DMS53 treated with DMSO at 0.1 percent for 48 hours (cell line): Measurements from ENCODE around the gene BMPER.

Experiments
- DNase-seq: peaks from one replicate; lab custom pipeline; 2025; ENCODE audit not compliant: unreplicated experiment; lab: John Stamatoyannopoulos, UW

The BMPER gene

DNA sequence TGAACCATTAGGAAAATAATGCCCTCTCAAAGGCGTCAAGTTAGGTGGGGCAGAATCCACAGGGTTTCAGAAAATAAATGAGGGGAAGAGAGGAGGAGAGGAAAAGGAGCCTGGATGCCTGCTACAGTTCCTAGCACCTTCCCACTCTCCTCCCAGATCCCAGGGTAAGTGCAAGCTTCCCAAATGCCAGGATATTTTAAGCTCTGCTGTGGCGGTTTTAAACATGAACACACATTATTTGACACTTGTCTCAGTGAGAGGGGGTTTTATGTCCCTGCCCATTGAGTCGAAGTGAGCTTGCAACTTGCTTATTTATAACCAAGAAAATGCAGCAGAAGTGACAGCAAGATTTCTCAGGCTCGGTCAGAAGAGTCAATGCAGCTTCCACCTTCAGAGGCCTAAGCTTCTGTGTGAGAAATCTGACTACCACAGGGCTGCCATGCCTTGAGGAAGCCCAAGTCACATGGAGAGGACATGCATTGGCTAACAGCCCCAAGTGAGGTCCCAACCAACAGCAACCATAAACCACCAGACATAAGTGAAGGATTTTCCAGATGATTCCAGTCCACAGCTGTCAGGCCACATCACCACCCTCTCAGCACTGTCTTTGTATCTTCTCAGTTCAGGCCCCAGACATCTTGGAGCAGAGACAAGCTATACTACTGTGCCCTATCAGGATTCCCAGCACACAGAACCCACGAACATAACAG is 17.9 kb upstream of the BMPER start:
- no peak for DNase-seq

- no peak for DNase-seq
These were observed 17.2 kb upstream of the BMPER start for GRCh38 chr7:33888166-33888565.

GRCh38 chr7:33892945-33893344 is 12.4 kb upstream of the BMPER start:
- DNase-seq, result no peak

GRCh38 chr7:33893377-33893776 is 12.0 kb upstream of the BMPER start:
- peak; percentile 99 for DNase-seq

DNA sequence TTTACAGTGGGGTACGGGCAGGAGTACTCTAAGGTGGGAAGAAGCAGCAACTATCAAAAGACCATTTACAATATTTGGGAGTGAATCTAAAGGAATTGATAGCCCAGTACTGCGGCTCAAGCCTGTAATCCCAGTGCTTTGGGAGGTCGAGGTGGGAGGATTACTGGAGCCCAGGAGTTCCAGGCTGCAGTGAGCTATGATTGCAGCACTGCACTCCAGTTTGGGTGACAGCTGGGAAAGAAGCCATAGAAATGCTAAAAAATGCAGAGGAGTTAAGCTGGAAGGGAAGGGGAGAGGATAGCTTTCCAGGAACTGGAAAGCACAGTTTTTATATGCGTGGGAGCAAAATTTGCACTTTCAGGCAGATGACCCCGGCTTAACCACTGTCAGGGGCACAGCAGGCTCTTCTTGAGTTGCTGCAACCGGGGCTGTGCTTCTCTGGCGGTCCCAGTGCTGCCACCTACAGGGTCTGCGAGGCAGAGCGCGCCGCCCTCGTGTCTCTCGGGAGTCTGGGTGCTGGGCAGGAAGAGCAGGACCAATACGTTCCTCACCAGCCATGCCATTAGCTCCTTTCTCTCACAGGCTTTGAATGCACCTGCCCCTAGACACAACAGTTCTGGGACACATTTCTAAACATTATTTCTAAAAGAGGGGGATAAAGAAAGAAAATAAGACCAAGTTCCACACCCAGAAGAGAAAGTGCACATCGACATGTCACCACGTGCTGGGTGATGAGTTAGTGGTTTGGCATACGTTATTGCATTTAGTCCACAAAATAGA is 10.1 kb upstream of the BMPER start:
- peak; percentile 85 for DNase-seq

GRCh38 chr7:33900501-33900900 is 4.8 kb upstream of the BMPER start:
- no peak for DNase-seq

DNA sequence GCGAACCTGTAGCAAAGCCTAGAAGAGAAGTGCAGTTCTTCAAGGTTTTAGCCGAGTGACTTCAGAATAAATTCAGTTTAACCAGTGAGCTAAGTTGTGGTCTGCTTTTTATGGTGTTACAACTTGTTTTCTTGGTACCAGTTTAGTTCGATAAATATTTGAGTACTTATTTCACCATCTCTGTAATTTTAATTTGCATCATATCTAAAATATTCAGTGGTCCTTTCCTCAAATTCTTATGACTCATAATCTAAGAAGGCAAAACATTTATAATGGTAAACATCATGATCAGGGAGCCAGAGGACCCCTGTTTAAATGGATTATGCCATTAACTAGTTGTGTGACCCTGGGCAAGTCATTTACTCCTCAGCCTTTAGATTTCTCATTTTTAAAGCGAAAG is 4.1 kb upstream of the BMPER start:
- no peak for DNase-seq

- DNase-seq, result no peak
These were observed 3.5 kb upstream of the BMPER start for GRCh38 chr7:33901847-33902246.

GRCh38 chr7:33902746-33903145 is 2.6 kb upstream of the BMPER start:
- DNase-seq, result no peak

DNA sequence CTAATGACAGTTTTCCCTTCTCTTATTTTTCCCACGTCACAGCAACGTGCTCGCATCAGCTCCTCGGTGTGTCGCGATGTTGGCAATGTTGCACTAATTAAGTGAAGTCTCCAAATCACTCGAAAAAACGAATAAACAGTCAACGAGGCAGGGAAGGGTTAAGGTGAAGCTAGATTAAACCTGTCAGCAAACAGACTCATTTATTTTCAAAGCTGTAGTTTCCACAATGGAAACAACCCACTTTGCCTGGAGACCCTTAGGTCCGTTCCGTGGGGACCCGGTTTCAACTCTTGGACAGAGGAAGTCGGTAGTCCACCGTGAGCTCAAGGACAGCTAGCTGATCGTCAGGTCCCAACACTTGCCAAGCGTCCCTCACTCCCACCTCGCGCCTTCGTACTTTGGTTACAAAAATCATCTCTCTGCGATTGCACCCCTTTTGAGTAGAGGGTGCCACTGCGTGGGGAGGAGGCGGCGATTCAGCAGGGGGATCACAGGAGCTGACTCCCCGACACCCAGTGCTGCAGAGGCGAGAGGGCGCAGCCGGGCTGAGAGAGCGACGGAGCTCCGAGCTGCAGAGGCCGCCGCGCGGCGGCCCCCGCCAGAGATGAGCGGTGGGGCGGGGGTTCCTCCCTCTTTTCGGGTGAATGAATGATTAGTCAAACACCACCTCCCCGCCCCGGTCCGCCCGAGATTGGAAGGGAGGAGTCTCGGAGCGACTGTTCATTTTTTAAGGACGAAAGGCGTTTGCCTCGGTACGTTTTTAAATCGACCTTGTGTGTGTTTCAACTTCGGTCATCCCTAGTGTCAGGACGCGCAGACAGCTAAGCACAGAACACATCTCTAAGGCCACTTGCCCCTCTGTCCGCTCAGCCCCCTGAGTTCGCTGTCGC is 1.3 kb upstream of the BMPER start:
- DNase-seq, result peak; percentile 47

DNA sequence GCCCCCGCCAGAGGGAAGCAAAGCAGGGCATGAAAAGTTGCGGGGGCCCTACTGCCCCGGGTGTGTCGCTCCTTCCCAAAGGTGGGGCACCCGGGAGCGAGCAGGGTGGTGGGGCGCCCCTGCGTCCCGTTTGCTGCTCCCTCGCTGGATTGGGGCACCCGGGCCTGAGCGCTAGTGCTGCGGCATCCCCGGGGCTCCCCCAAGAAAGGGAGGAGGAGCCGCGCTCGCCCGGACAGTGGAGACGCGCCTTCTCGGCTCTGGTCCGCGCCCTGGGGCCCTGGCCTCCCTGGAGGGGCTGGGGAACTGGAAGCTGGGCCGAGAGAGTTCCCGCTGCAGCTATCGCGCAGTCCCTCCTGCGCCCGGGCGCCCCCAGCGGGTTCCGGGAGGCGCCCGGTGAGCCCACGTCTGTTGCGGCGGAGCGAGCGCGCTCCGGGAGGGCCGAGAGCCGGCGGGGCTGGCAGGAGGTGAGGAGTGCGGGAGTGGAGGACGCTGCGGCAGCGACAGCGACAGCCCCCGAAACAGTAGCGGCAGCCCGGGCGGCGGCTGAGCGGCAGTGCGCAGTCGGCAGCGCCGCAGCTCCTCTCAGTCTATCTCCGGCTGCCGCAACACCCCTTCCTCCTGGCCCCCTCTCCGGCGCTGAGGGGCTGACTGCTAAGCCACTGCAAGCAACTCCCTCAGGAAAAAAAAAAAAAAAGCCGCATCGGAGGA is 504 bp upstream of the BMPER start:
- DNase-seq, result peak; percentile 46

GRCh38 chr7:33906697-33907096 is 1.4 kb downstream of the BMPER start:
- DNase-seq, result no peak

DNA sequence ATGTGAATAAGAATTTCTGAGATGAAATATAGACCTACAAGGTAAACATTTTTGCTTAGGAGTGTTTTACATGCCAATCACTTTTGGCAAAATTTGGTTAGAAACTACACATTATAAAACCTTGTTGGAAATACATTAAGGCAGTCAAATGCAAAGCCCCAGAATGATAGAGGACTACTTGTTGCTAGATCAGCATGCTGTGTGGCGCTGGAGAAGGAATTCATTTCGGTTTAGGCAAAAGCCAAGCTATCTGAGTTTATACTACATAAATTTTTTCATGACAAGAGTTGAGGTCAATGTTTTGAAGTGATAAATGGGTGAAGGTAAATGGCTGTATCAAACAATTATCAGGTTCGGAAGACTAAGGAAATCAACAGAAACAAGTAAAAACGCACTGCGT is 2.3 kb downstream of the BMPER start:
- DNase-seq, result no peak

- DNase-seq, result no peak
These were observed 4.0 kb downstream of the BMPER start for GRCh38 chr7:33909318-33909717.

- no peak for DNase-seq
These were observed 4.4 kb downstream of the BMPER start for GRCh38 chr7:33909755-33910154.

GRCh38 chr7:33910756-33911155 is 5.4 kb downstream of the BMPER start:
- no peak for DNase-seq

DNA sequence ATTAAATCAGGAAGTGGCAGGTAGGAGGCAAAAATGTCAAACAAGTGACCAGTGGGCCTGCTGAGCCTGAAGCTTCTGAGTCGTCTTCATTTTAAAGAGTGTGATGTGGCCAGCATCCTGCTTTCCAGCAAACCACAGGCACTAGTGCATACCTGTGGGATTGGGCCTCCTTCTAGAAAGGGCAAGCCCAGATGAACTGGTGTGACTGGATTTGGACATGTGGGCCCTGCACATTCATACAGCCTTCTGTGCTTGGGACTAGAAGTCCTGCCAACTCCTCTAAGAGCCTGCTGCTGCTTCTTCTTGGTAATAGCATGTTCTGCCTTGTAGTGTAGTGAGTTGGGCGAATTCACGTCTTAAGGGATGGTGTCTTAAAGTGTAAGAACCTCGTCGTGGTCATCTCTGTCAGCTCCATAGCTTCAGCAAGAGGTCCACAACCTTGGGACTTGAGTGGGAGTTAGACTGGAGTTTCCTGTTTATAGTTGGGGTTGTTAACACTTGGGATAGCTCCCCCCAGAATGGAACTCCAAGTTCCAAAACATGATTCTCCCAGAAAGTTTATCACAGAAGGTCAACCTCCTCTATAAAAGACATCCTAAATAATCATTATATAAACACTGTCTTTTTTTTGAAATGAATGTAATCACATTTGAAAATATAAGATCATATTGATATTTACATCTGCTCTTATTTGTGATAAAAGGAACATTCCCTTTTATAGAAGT is 11.2 kb downstream of the BMPER start:
- DNase-seq, result no peak

- no peak for DNase-seq
These were observed 12.3 kb downstream of the BMPER start for GRCh38 chr7:33917661-33918060.

- no peak for DNase-seq
These were observed 13.3 kb downstream of the BMPER start for GRCh38 chr7:33918438-33919143.

- DNase-seq, result no peak
These were observed 14.1 kb downstream of the BMPER start for GRCh38 chr7:33919449-33919848.
